GM19395 (cell line): ENCODE results near the gene KLK15.

Experiments
- ATAC-seq: cut with Tn5 transposase; IDR thresholded peaks from one replicate; pipeline ENCODE4 v1.9.1; 2021; ENCODE audit warnings: mild to moderate bottlenecking, moderate library complexity; ENCODE audit not compliant: unreplicated experiment

Gene KLK15, protein sequence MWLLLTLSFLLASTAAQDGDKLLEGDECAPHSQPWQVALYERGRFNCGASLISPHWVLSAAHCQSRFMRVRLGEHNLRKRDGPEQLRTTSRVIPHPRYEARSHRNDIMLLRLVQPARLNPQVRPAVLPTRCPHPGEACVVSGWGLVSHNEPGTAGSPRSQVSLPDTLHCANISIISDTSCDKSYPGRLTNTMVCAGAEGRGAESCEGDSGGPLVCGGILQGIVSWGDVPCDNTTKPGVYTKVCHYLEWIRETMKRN

GRCh38 chr19:50833117-50833801, at the start of gene KLK15:
TSS of gene KLK15 (minus strand) at chr19:50833574. CDS start at chr19:50831492, 2,082 bp downstream.
- ATAC-seq, result no peak

DNA sequence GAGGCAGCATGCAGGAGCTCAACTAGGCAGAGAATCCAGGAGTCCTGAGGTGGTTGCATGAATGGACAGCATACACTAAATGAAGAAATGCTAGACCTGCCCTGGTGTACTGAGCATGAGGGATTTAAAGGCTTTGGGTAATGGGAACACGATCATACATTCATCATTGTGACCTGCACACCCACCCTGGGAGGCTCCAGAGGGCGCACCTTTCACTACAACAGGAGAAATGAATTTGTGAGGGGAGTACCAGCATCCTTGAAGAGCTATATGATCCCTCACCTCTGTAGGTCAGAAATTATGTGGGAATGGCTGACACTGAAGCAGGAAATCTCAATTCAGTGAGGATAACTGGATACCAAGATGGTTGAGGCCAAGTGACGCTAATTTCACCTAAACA, 48.8 kb upstream of the KLK15 start:
- no peak for ATAC-seq

- no peak for ATAC-seq
Measured at GRCh38 chr19:50880241-50880640, 46.9 kb upstream of the KLK15 start.

- ATAC-seq, result no peak
Measured at GRCh38 chr19:50878851-50879250, 45.5 kb upstream of the KLK15 start.

DNA sequence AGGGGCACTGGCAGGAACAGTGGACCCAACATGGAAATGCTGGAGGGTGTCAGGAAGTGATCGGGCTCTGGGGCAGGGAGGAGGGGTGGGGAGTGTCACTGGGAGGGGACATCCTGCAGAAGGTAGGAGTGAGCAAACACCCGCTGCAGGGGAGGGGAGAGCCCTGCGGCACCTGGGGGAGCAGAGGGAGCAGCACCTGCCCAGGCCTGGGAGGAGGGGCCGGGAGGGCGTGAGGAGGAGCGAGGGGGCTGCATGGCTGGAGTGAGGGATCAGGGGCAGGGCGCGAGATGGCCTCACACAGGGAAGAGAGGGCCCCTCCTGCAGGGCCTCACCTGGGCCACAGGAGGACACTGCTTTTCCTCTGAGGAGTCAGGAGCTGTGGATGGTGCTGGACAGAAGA, 44.0 kb upstream of the KLK15 start:
- no peak for ATAC-seq

- no peak for ATAC-seq
Measured at GRCh38 chr19:50876456-50876855, 43.1 kb upstream of the KLK15 start.

DNA sequence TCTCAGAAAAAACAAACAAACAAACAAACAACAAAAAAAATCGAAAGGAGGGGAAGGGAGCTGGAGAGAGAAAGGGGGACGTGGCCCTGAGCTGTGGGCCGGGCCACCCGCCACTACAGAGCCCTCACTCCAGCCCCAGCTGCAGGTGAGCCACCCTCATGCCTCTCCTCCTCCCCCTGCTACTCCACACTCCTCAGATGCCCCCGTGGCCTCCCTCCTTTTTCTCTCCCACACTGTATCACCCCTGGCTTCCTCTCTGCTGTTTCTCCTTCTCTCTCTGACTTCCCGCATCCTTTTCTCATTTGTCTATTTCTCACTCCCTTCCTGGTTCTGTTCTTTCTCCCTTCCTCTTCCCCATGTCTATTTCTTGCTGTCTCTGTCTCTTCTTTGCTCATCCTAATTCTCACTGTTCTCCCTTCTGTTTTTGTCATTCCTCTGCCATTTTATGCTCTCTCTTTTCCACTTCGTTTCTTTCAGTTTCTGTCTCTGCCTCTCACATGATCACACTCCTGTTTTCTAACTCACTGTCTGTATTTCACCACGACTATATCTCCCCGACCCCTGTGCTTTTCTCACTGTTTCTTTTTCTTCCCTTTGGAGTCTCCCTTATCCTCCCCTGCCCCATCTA, 42.5 kb upstream of the KLK15 start:
- no peak for ATAC-seq

DNA sequence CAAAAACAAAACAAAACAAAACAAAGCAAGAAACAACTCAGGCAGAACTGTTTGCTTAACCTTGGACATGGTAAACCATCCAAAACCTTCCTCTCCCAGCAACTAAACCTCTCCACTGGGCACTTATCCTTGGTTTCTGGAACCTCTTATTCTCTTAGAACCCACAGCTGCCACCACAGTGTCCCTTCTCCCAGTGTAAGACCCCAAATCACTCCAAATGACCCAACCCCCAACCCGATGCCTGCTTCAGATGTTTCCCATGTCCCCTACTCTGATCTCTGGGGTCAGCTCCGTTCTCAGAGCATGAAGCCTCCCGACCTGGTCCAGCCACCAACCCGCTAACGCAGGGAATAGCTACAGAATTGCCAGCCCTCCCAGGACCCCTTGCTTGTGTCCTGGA, 40.8 kb upstream of the KLK15 start:
- ATAC-seq, result no peak

DNA sequence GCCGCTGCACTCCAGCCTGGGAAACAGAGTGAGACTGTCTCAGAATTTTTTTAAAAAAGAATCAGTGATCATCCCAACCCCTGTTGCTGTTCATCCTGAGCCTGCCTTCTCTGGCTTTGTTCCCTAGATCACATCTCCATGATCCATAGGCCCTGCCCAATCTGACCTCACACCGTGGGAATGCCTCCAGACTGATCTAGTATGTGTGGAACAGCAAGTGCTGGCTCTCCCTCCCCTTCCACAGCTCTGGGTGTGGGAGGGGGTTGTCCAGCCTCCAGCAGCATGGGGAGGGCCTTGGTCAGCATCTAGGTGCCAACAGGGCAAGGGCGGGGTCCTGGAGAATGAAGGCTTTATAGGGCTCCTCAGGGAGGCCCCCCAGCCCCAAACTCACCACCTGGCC, 39.7 kb upstream of the KLK15 start, which contains the start of gene KLK2:
KLK2 (plus strand) TSS at position 384 of the 400 bp plus-strand sequence. CDS start 35 bp downstream, outside the sequence.
- no peak for ATAC-seq

GRCh38 chr19:50870417-50871089, 37.2 kb upstream of the KLK15 start:
- no peak for ATAC-seq

DNA sequence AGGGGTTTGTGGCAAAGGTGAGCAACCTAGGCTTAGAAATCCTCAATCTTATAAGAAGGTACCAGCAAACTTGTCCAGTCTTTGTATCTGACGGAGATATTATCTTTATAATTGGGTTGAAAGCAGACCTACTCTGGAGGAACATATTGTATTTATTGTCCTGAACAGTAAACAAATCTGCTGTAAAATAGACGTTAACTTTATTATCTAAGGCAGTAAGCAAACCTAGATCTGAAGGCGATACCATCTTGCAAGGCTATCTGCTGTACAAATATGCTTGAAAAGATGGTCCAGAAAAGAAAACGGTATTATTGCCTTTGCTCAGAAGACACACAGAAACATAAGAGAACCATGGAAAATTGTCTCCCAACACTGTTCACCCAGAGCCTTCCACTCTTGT, 36.1 kb upstream of the KLK15 start:
- no peak for ATAC-seq

GRCh38 chr19:50861496-50862286, 28.3 kb upstream of the KLK15 start:
- ATAC-seq, result no peak

DNA sequence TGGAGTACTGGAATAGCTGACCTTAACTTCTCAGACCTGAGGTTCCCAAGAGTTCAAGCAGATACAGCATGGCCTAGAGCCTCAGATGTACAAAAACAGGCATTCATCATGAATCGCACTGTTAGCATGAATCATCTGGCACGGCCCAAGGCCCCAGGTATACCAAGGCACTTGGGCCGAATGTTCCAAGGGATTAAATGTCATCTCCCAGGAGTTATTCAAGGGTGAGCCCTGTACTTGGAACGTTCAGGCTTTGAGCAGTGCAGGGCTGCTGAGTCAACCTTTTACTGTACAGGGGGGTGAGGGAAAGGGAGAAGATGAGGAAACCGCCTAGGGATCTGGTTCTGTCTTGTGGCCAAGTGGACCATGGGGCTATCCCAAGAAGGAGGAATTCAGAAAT, 27.6 kb upstream of the KLK15 start:
- no peak for ATAC-seq

GRCh38 chr19:50859849-50860248, 26.5 kb upstream of the KLK15 start:
- no peak for ATAC-seq

DNA sequence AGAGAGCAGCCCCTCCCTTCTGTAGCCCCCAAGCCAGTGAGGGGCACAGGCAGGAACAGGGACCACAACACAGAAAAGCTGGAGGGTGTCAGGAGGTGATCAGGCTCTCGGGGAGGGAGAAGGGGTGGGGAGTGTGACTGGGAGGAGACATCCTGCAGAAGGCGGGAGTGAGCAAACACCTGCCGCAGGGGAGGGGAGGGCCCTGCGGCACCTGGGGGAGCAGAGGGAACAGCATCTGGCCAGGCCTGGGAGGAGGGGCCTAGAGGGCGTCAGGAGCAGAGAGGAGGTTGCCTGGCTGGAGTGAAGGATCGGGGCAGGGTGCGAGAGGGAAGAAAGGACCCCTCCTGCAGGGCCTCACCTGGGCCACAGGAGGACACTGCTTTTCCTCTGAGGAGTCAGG, 25.5 kb upstream of the KLK15 start:
- no peak for ATAC-seq

GRCh38 chr19:50857366-50857765, 24.0 kb upstream of the KLK15 start:
- ATAC-seq, result no peak

DNA sequence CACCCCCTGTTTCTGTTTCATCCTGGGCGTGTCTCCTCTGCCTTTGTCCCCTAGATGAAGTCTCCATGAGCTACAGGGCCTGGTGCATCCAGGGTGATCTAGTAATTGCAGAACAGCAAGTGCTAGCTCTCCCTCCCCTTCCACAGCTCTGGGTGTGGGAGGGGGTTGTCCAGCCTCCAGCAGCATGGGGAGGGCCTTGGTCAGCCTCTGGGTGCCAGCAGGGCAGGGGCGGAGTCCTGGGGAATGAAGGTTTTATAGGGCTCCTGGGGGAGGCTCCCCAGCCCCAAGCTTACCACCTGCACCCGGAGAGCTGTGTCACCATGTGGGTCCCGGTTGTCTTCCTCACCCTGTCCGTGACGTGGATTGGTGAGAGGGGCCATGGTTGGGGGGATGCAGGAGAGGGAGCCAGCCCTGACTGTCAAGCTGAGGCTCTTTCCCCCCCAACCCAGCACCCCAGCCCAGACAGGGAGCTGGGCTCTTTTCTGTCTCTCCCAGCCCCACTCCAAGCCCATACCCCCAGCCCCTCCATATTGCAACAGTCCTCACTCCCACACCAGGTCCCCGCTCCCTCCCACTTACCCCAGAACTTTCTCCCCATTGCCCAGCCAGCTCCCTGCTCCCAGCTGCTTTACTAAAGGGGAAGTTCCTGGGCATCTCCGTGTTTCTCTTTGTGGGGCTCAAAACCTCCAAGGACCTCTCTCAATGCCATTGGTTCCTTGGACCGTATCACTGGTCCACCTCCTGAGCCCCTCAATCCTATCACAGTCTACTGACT, 21.4 kb upstream of the KLK15 start, which contains the start of gene KLK3:
KLK3 (plus strand) TSS at position 280 of the 775 bp plus-strand sequence; CDS start at position 321, 41 bp downstream.
- ATAC-seq, result no peak

- no peak for ATAC-seq
Measured at GRCh38 chr19:50851620-50852019, 18.2 kb upstream of the KLK15 start.

DNA sequence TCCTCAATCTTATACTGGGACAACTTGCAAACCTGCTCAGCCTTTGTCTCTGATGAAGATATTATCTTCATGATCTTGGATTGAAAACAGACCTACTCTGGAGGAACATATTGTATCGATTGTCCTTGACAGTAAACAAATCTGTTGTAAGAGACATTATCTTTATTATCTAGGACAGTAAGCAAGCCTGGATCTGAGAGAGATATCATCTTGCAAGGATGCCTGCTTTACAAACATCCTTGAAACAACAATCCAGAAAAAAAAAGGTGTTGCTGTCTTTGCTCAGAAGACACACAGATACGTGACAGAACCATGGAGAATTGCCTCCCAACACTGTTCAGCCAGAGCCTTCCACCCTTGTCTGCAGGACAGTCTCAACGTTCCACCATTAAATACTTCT, 17.4 kb upstream of the KLK15 start:
- ATAC-seq, result no peak
